ENCODE measurements around the gene FNTB.

DNA sequence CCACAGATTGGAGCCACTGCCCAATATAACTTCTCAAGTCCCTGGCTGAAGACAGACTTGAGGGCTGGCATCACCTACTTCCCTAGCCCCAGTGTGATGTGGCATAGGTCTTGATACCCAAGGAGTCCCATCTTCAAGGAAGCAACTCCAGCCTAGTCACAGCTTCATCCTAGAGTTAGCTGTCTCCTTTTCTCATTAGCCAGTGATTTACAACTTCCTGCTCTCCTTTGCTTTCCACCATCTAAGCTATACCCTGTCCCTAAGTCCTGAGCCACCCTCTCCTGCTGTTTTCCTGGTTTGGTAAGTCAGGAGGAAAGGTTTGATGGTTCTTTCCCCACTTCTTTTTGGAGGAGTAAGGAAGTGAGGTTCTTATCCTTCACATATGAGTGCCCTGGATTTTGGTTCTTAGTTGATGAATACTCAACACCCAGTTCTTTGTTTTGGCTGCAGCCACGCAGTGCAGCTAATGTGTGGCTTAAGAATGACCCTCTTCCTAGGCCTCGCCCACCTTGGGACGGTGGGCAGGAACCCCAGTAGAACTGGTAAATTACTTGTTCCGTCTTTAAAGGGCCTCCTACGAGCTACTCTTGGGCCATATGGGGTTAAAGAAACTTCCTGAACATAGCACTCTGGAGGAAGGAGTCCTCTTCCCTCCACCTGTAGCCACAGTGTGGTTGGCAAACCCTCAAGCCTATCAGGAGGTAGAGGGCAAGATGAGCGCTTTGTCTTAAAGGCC lies 40.2 kb upstream of the FNTB start:
- TF ChIP-seq, protein P1, sequence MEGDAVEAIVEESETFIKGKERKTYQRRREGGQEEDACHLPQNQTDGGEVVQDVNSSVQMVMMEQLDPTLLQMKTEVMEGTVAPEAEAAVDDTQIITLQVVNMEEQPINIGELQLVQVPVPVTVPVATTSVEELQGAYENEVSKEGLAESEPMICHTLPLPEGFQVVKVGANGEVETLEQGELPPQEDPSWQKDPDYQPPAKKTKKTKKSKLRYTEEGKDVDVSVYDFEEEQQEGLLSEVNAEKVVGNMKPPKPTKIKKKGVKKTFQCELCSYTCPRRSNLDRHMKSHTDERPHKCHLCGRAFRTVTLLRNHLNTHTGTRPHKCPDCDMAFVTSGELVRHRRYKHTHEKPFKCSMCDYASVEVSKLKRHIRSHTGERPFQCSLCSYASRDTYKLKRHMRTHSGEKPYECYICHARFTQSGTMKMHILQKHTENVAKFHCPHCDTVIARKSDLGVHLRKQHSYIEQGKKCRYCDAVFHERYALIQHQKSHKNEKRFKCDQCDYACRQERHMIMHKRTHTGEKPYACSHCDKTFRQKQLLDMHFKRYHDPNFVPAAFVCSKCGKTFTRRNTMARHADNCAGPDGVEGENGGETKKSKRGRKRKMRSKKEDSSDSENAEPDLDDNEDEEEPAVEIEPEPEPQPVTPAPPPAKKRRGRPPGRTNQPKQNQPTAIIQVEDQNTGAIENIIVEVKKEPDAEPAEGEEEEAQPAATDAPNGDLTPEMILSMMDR (IDR thresholded peaks at IDR 0.05), result no peak
- TF ChIP-seq EZH2 (IDR thresholded peaks at IDR 0.05; ENCODE audit: borderline replicate concordance, insufficient read depth, low read depth, low read length, poor library complexity, severe bottlenecking), result no peak
